Retinal pigment epithelial cell (primary cell): ENCODE data around the gene PPP1R14C.
"Not testable (repeated sequence)": the region's sequence is repeated elsewhere in the genome, so short reads cannot be mapped to it uniquely, and the experiment has no call there.

Experiments
- DNase-seq: peaks from one replicate; pipeline ENCODE4 v3.0.0-alpha.2; 2010; ENCODE audit warnings: low read depth
- H3K4me3 ChIP-seq: 2 replicates; pipeline ENCODE4 v1.5.1; 2011; ENCODE audit warnings: mild to moderate bottlenecking, low read length, control low read depth, moderate library complexity
- CTCF ChIP-seq: conservative IDR thresholded peaks from 2 replicates; pipeline ENCODE4 v1.5.1; 2011; ENCODE audit warnings: low read depth, low read length, control low read depth, inconsistent platforms

PPP1R14C gene

GRCh38 chr6:150134280-150134920 lies 8.4 kb upstream of the PPP1R14C start:
- no peak for DNase-seq
- no peak overlapping the region for H3K4me3 ChIP-seq
- TF ChIP-seq CTCF = no peak

GRCh38 chr6:150137711-150138110 lies 5.1 kb upstream of the PPP1R14C start:
- DNase-seq, H3K4me3 ChIP-seq: not testable (repeated sequence)

GRCh38 chr6:150138638-150139037 lies 4.2 kb upstream of the PPP1R14C start:
- no peak for TF ChIP-seq CTCF
- H3K4me3 ChIP-seq = no peak overlapping the region
- DNase-seq = no peak

DNA sequence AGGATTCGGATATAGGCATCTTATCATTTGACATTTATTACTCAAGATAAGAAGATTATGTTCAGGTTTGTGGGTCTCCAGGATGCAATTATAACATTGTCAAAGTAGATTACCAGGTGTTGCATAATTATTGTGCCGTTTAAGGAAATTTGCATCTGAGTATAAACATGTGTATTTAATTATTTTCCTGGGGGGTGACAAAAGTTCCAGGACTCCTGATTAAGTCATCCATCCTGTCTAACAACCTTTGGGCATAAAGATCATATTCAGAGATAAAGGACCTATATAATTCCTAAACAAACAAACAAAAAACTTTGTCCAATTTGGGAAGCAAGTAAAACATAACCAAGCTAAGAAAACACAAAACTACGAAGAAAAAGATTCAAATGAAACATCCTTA lies 3.3 kb upstream of the PPP1R14C start:
- no peak for TF ChIP-seq CTCF
- H3K4me3 ChIP-seq = no peak overlapping the region
- DNase-seq = no peak

DNA sequence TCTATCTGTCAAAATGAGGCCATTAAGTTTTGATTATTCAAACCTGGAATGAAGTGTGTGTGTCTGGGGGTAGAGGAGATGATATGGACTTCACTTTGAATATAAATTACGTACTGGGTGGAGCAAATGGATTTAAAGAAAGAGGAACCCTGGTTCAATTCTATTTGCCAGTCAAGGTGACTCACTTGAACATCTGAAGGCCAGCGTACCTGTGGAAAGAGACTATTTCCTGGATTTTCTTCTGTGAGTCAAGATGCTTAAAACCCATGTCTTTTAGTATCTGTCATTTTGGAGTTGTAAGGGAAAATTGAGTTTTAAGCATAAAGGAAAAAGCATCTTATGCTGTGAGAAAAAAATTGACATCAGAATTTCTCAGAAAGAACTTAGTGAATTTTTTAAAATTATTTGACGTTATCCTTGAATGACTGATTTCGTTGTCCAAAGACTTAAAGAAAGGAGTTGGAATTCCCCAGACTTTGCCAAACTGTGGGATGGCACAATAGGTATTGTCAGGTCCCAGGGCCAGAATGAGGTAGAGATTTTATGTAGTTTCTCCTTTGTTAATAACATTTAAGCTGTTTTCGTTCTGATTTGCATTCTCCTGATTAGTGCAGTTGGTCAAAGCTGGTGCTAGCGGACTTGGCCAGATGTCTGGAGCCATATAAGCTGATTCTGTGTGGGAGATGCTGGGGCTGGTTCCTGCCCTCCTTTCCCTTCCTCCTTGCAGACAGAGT lies 2.4 kb upstream of the PPP1R14C start:
- no peak overlapping the region for H3K4me3 ChIP-seq
- DNase-seq = no peak
- no peak for TF ChIP-seq CTCF

GRCh38 chr6:150142097-150142669 lies 661 bp upstream of the PPP1R14C start:
- no peak for DNase-seq
- peak overlapping the region; percentile 38 for H3K4me3 ChIP-seq
- no peak for TF ChIP-seq CTCF

DNA sequence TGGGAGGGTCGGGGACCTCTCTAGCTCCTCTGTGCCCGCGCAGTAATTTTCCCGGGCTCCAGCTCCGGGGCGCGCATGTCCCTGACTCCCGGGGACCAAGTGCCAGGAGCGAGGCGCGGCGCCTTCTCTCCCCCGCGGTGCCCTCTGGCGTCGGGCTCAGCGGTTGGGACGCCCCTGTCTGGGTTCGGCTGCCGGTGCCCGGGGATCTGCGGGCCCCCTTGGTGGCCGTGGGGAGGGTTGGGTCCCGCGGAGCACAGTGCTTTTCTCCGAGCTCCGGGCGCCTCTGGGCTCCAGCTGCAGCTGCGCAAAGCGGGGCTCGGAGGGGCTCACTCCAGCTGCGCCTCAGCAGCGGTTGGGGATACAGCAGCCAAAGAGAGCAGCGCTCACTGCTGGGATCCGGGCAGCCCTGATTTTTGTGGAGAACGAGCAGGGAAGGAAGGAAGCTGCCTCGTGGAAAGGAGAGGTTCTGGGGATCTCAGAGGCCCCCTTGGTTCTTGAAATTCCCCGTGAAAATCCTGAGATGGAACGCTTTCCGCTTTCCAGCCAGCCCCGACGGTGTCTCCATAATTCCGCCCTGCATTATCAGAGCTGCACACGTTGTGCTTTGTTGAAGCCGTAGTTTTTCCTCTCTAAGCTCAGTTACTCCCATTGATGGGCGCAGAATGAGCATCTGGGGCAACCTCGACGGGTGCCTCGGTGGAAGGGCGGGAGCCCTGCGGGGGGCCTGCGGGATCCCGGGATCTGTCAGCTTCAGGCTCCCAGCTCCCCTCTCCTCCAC lies 861 bp downstream of the PPP1R14C start:
- H3K4me3 ChIP-seq = peak overlapping the region; percentile 22
- no peak for TF ChIP-seq CTCF
- DNase-seq = no peak
